Neural cell (in vitro differentiated cells): ENCODE results near the gene VN1R4. TPM values are rescaled to one million over a fixed set of nuclear protein-coding genes. Genes with fewer than 3 reads are reported as not detected.

Experiments used
- H2AFZ ChIP-seq: fragments of 200-600, 300-800 bp; sonication (generic), shearing (Covaris generic); 2 replicates; pipeline ENCODE4 v1.6.0; 2014; ENCODE audit warnings: low read depth, mild to moderate bottlenecking, antibody characterized with exemption, low read length, moderate library complexity
- H3F3A ChIP-seq: fragments of 200-600 bp; shearing (Covaris generic); 2 replicates; pipeline ENCODE4 v1.6.1; 2016; ENCODE audit warnings: mild to moderate bottlenecking, moderate library complexity, mixed read lengths, antibody characterized with exemption, low read length; ENCODE audit not compliant: insufficient read depth, poor library complexity, severe bottlenecking
- H3K27ac ChIP-seq: fragments of 200-600, 300-800 bp; sonication (generic), shearing (Covaris generic); 2 replicates; pipeline ENCODE4 v1.5.1; 2014; ENCODE audit warnings: mild to moderate bottlenecking, low read length, moderate library complexity
- H3K27me3 ChIP-seq: fragments of 300-800, 200-600 bp; sonication (generic), shearing (Covaris generic); 2 replicates; pipeline ENCODE4 v1.6.0; 2014; ENCODE audit warnings: mild to moderate bottlenecking, low read depth, low read length, moderate library complexity; ENCODE audit not compliant: insufficient read depth
- H3K36me3 ChIP-seq: fragments of 300-800, 200-600 bp; sonication (generic), shearing (Covaris generic); 2 replicates; pipeline ENCODE4 v1.5.1; 2014; ENCODE audit warnings: mild to moderate bottlenecking, antibody characterized with exemption, low read length, moderate library complexity; ENCODE audit not compliant: insufficient read depth
- H3K4me2 ChIP-seq: fragments of 300-800, 200-600 bp; sonication (generic), shearing (Covaris generic); 2 replicates; pipeline ENCODE4 v1.6.0; 2014; ENCODE audit warnings: mild to moderate bottlenecking, low read length
- H3K4me3 ChIP-seq: fragments of 300-800, 200-600 bp; sonication (generic), shearing (Covaris generic); 2 replicates; pipeline ENCODE4 v1.5.1; 2014; ENCODE audit warnings: mild to moderate bottlenecking, low read length, moderate library complexity
- H3K79me2 ChIP-seq: fragments of 200-600 bp; shearing (Covaris generic); replicated peaks from 2 replicates; pipeline ENCODE4 v1.6.0; 2014; ENCODE audit warnings: mild to moderate bottlenecking, low read length, moderate library complexity; ENCODE audit not compliant: insufficient read depth
- H3K9ac ChIP-seq: fragments of 300-800, 200-600 bp; sonication (generic), shearing (Covaris generic); 2 replicates; pipeline ENCODE4 v1.6.1; 2016; ENCODE audit warnings: mild to moderate bottlenecking, low read length, mixed read lengths
- H3K9me2 ChIP-seq: fragments of 200-600 bp; shearing (Covaris generic); 2 replicates; pipeline ENCODE4 v1.6.1; 2016; ENCODE audit warnings: mild to moderate bottlenecking, low read length, mixed read lengths; ENCODE audit not compliant: insufficient read depth
- H3K9me3 ChIP-seq: fragments of 200-600, 300-800 bp; sonication (generic), shearing (Covaris generic); 2 replicates; pipeline ENCODE4 v1.6.1; 2016; ENCODE audit warnings: mild to moderate bottlenecking, mixed run types, low read length, moderate library complexity, mixed read lengths
- H4K20me1 ChIP-seq: fragments of 200-600 bp; shearing (Covaris generic); 2 replicates; pipeline ENCODE4 v1.6.1; 2016; ENCODE audit warnings: mild to moderate bottlenecking, mixed run types; ENCODE audit not compliant: insufficient read depth
- CTCF ChIP-seq: fragments of 450-650 bp; IDR thresholded peaks from 2 replicates; pipeline ENCODE4 v1.5.1; 2014; ENCODE audit warnings: antibody characterized with exemption, mild to moderate bottlenecking, moderate library complexity; ENCODE audit not compliant: poor library complexity, severe bottlenecking
- EP300 ChIP-seq: fragments of 450-650 bp; conservative IDR thresholded peaks from 2 replicates; pipeline ENCODE4 v1.6.1; 2014; ENCODE audit warnings: antibody characterized with exemption, mild to moderate bottlenecking, moderate library complexity; ENCODE audit not compliant: poor library complexity, severe bottlenecking
- EZH2 ChIP-seq: fragments of 200-600, 300-800 bp; shearing (Covaris generic), sonication (generic); IDR thresholded peaks from 2 replicates; pipeline ENCODE4 v1.6.1; 2014; ENCODE audit warnings: antibody characterized with exemption, low read length, borderline replicate concordance, mild to moderate bottlenecking; ENCODE audit not compliant: insufficient read depth, poor library complexity, severe bottlenecking
- MXI1 ChIP-seq: fragments of 450-650 bp; conservative IDR thresholded peaks from 2 replicates; pipeline ENCODE4 v1.6.1; 2014; ENCODE audit warnings: antibody characterized with exemption, mild to moderate bottlenecking; ENCODE audit not compliant: poor library complexity, severe bottlenecking
- POLR2AphosphoS5 ChIP-seq: IDR thresholded peaks from 2 replicates; pipeline ENCODE4 v1.6.1; 2012
- RAD21 ChIP-seq: fragments of 450-650 bp; conservative IDR thresholded peaks from 2 replicates; pipeline ENCODE4 v1.6.1; 2014; ENCODE audit warnings: antibody characterized with exemption, mild to moderate bottlenecking, moderate library complexity
- REST ChIP-seq: IDR thresholded peaks from 2 replicates; pipeline ENCODE4 v1.6.1; 2012; ENCODE audit warnings: borderline replicate concordance
- SMC3 ChIP-seq: fragments of 450-650 bp; conservative IDR thresholded peaks from 2 replicates; pipeline ENCODE4 v1.6.1; 2014; ENCODE audit warnings: antibody characterized with exemption, mild to moderate bottlenecking, moderate library complexity; ENCODE audit not compliant: poor library complexity
- TAF1 ChIP-seq: IDR thresholded peaks from 2 replicates; pipeline ENCODE4 v1.6.1; 2012; ENCODE audit warnings: low read depth
- polyA plus RNA-seq: library from polyadenylated mRNA; depleted of rRNA; stranded (reverse); fragments of >200 nt; gene quantifications from 2 replicates; pipeline ENCODE4 v1.2.3, GENCODE V29; 2014

Gene VN1R4
- polyA plus RNA-seq, 1 donor from 2014 or later: not detected

DNA sequence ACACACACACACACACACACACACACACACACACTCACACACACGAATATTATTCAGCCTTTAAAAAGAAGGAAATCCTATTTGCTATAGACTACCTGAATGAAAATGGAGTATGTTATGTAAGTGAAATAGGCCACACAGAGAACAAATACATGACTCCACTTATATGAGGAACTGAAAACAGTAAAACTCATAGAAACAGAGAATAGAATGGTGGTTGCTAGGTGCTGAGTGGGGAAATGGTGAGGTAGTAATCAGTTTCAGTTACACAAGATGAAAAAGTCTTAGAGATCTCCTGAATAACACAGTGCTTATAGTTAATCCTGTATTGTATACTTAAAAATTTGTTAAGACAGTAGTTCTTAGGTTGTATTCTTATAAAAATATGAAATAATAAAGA, 21.0 kb downstream of the VN1R4 start:
- TF ChIP-seq RAD21: no peak
- TF ChIP-seq EZH2: no peak
- TF ChIP-seq TAF1: no peak
- TF ChIP-seq SMC3: no peak
- TF ChIP-seq EP300: no peak
- TF ChIP-seq MXI1: no peak
- TF ChIP-seq CTCF: no peak
- TF ChIP-seq POLR2AphosphoS5: no peak
- TF ChIP-seq REST: no peak
- Histone ChIP-seq H2AFZ (no peak overlapping the region), H3K27ac (no peak overlapping the region), H4K20me1 (no peaks in the 10 kb centered on the region), H3K9me3 (peaks cover 28% of the 10 kb centered on the region), H3K4me2 (no peak overlapping the region), H3K36me3 (peaks cover 28% of the 10 kb centered on the region), H3K27me3 (no peaks in the 10 kb centered on the region), H3K9me2 (no peaks in the 10 kb centered on the region), H3K9ac (no peak overlapping the region), H3K79me2 (peaks cover 8% of the 10 kb centered on the region), H3F3A (no peaks in the 10 kb centered on the region), H3K4me3 (no peak overlapping the region)

DNA sequence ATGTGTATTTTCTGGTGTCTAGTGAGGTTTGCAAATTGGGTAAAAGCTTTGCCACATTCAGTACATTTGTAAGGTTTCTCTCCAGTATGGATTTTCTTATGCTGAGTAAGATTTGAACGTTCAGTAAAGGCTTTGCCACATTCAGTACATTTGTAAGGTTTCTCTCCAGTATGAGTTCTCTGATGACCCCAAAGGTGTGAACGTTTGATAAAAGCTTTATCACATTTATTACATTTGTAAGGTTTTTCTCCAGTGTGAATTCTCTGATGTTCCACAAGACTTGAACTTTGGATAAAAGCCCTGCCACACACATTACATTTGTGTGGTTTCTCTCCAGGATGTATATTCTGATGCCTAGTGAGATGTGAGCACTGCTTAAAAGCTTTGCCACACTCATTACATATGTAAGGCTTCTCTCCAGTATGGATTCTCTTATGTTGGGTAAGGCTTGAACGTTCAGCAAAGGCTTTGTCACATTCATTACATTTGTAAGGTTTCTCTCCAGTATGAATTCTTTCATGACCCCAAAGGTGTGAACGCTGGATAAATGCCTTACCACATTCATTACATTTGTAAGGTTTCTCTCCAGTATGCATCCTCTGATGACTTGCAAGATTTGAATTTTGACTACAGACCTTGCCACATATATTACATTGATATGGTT, 30.3 kb downstream of the VN1R4 start:
- H3K79me2 ChIP-seq: no peaks in the 10 kb centered on the region
- peaks cover 38% of the 10 kb centered on the region for H3K9me3 ChIP-seq
- no peak overlapping the region for H3K27ac ChIP-seq
- H3K36me3 ChIP-seq: peaks cover 25% of the 10 kb centered on the region
- no peaks in the 10 kb centered on the region for H4K20me1 ChIP-seq
- no peak overlapping the region for H3K4me3 ChIP-seq
- no peaks in the 10 kb centered on the region for H3K27me3 ChIP-seq
- TF ChIP-seq TAF1 (no peak), EZH2 (no peak), CTCF (no peak), POLR2AphosphoS5 (no peak), RAD21 (no peak), MXI1 (no peak), REST (no peak), EP300 (no peak), SMC3 (no peak)
- no peaks in the 10 kb centered on the region for H3K9me2 ChIP-seq
- H3F3A ChIP-seq: no peaks in the 10 kb centered on the region
- no peak overlapping the region for H3K4me2 ChIP-seq
- no peak overlapping the region for H3K9ac ChIP-seq
- no peak overlapping the region for H2AFZ ChIP-seq
